Esophagus (tissue), 2 donors: Measurements from ENCODE around the gene WDR70. TPM values are rescaled to one million over a fixed set of nuclear protein-coding genes. Genes with fewer than 3 reads are reported as not detected.
"Not testable (repeated sequence)": the region's sequence is repeated elsewhere in the genome, so short reads cannot be mapped to it uniquely, and the experiment has no call there.

ENCODE experiments used
- H3K27ac ChIP-seq, 2 donors: one replicate each; pipeline ENCODE4 v1.5.1; 2013; ENCODE audit warnings: low read depth in 2 of 2, mild to moderate bottlenecking in 2 of 2, inconsistent platforms in 1 of 2, low read length in 1 of 2, moderate library complexity in 1 of 2
- H3K27me3 ChIP-seq, 2 donors: one replicate each; pipeline ENCODE4 v1.6.1; 2013; ENCODE audit warnings: low read length in 2 of 2, control low read depth in 1 of 2, mild to moderate bottlenecking in 1 of 2; ENCODE audit not compliant: insufficient read depth in 2 of 2, control insufficient read depth in 1 of 2
- H3K36me3 ChIP-seq, 2 donors: one replicate each; pipeline ENCODE4 v1.6.1; 2013; ENCODE audit warnings: low read length in 1 of 2; ENCODE audit not compliant: control insufficient read depth in 2 of 2, insufficient read depth in 2 of 2
- H3K4me1 ChIP-seq, 2 donors: one replicate each; pipeline ENCODE4 v1.6.1; 2013; ENCODE audit warnings: low read length in 1 of 2; ENCODE audit not compliant: control insufficient read depth in 2 of 2, insufficient read depth in 2 of 2
- H3K4me3 ChIP-seq, 2 donors: one replicate each; pipeline ENCODE4 v1.5.1; 2013; ENCODE audit warnings: low read length in 2 of 2, mild to moderate bottlenecking in 2 of 2, low read depth in 1 of 2, moderate library complexity in 1 of 2
- H3K9me3 ChIP-seq, 2 donors: one replicate each; pipeline ENCODE4 v1.6.1; 2013; ENCODE audit warnings: mild to moderate bottlenecking in 2 of 2, low read depth in 1 of 2, low read length in 1 of 2, moderate library complexity in 1 of 2; ENCODE audit not compliant: control insufficient read depth in 2 of 2, insufficient read depth in 1 of 2
- WGBS, 2 donors: extraction: QIAGEN DNeasy Blood & Tissue Kit; methylation state at CpG; one replicate each; pipeline ENCODE4 v1.1.7; 2013; 5-methylcytosine and 5-hydroxymethylcytosine counted together
- polyA plus RNA-seq, 2 donors: library from polyadenylated mRNA; stranded (reverse); fragments of 200-250 nt; gene quantifications; one replicate each; pipeline ENCODE4 v1.2.3, GENCODE V29; 2013
- donor health status: healthy with polysubstance abuse.
- donor health status: Bipolar disorder and iron deficiency.

WDR70 gene
- polyA plus RNA-seq, 2 donors = 13.9 to 14.3 TPM

- Histone ChIP-seq H3K36me3 (no peaks in the 10 kb centered on the region), H3K4me3 (no peak overlapping the region), H3K27ac (no peak overlapping the region), H3K4me1 (peaks cover 0 to 4% of the 10 kb centered on the region in 2 donors), H3K27me3 (no peaks in the 10 kb centered on the region), H3K9me3 (no peaks in the 10 kb centered on the region)
- 73 to 85% methylated on average over 1 of the region's 1 CpG for WGBS, 2 donors
Observed at GRCh38 chr5:37638897-37639296, 259.8 kb downstream of the WDR70 start.

GRCh38 chr5:37640088-37640487, 261.0 kb downstream of the WDR70 start:
- Histone ChIP-seq H3K27ac (no peak overlapping the region), H3K4me3 (no peak overlapping the region), H3K36me3 (no peaks in the 10 kb centered on the region), H3K27me3 (no peaks in the 10 kb centered on the region), H3K4me1 (peaks cover 0 to 4% of the 10 kb centered on the region in 2 donors), H3K9me3 (no peaks in the 10 kb centered on the region)
- WGBS, 2 donors = 90 to 91% methylated on average over 2 of the region's 2 CpGs

GRCh38 chr5:37641933-37642332, 262.8 kb downstream of the WDR70 start:
- H3K36me3 ChIP-seq = no peaks in the 10 kb centered on the region
- no peaks in the 10 kb centered on the region for H3K27me3 ChIP-seq
- WGBS, 2 donors = 32 to 44% methylated on average over 1 of the region's 1 CpG
- no peak overlapping the region for H3K4me3 ChIP-seq
- peaks cover 0 to 4% of the 10 kb centered on the region in 2 donors for H3K4me1 ChIP-seq
- H3K27ac ChIP-seq = no peak overlapping the region
- H3K9me3 ChIP-seq = no peaks in the 10 kb centered on the region

- Histone ChIP-seq H3K36me3 (no peaks in the 10 kb centered on the region), H3K4me1 (no peaks in the 10 kb centered on the region), H3K9me3 (peaks cover 0 to 3% of the 10 kb centered on the region in 2 donors), H3K27ac (no peak overlapping the region), H3K27me3 (no peaks in the 10 kb centered on the region), H3K4me3 (no peak overlapping the region)
- WGBS, 2 donors = 93 to 95% methylated on average over 1 of the region's 1 CpG
Observed at GRCh38 chr5:37645707-37646106, 266.6 kb downstream of the WDR70 start.

GRCh38 chr5:37654566-37654965, 275.4 kb downstream of the WDR70 start:
- not testable (repeated sequence) for H3K36me3 ChIP-seq, H3K27me3 ChIP-seq, H3K27ac ChIP-seq, H3K4me3 ChIP-seq, H3K4me1 ChIP-seq, H3K9me3 ChIP-seq
- 62 to 82% methylated on average over 1 of the region's 1 CpG for WGBS, 2 donors

- 82 to 84% methylated on average over 4 of the region's 4 CpGs for WGBS, 2 donors
- no peak overlapping the region for H3K4me3 ChIP-seq
- H3K27me3 ChIP-seq = no peaks in the 10 kb centered on the region
- no peaks in the 10 kb centered on the region for H3K9me3 ChIP-seq
- H3K36me3 ChIP-seq = no peaks in the 10 kb centered on the region
- no peaks in the 10 kb centered on the region for H3K4me1 ChIP-seq
- no peak overlapping the region for H3K27ac ChIP-seq
Observed at GRCh38 chr5:37657046-37657445, 277.9 kb downstream of the WDR70 start.

- 76 to 78% methylated on average over 2 of the region's 2 CpGs for WGBS, 2 donors
- no peaks in the 10 kb centered on the region for H3K4me1 ChIP-seq
- H3K9me3 ChIP-seq = no peaks in the 10 kb centered on the region
- no peaks in the 10 kb centered on the region for H3K36me3 ChIP-seq
- no peaks in the 10 kb centered on the region for H3K27me3 ChIP-seq
- H3K27ac ChIP-seq = no peak overlapping the region
- no peak overlapping the region for H3K4me3 ChIP-seq
Observed at GRCh38 chr5:37658440-37658839, 279.3 kb downstream of the WDR70 start.

- H3K27ac ChIP-seq = no peak overlapping the region
- H3K27me3 ChIP-seq = no peaks in the 10 kb centered on the region
Observed at GRCh38 chr5:37660319-37660718, 281.2 kb downstream of the WDR70 start.

GRCh38 chr5:37661227-37661920, 282.3 kb downstream of the WDR70 start:
- no peaks in the 10 kb centered on the region for H3K4me1 ChIP-seq
- no peaks in the 10 kb centered on the region for H3K27me3 ChIP-seq
- H3K9me3 ChIP-seq = no peaks in the 10 kb centered on the region
- WGBS, 2 donors = 59 to 71% methylated on average over 5 of the region's 5 CpGs
- H3K27ac ChIP-seq = no peak overlapping the region
- no peaks in the 10 kb centered on the region for H3K36me3 ChIP-seq
- no peak overlapping the region for H3K4me3 ChIP-seq

More at GRCh38 chr5:37660319-37660718, 281.2 kb downstream of the WDR70 start:
- Histone ChIP-seq H3K4me1 (no peaks in the 10 kb centered on the region), H3K36me3 (no peaks in the 10 kb centered on the region), H3K4me3 (no peak overlapping the region), H3K9me3 (no peaks in the 10 kb centered on the region)

GRCh38 chr5:37661951-37662350, 282.8 kb downstream of the WDR70 start:
- no peaks in the 10 kb centered on the region for H3K4me1 ChIP-seq
- 59 to 86% methylated on average over 2 of the region's 2 CpGs for WGBS, 2 donors
- H3K4me3 ChIP-seq = no peak overlapping the region
- H3K27me3 ChIP-seq = no peaks in the 10 kb centered on the region
- no peaks in the 10 kb centered on the region for H3K36me3 ChIP-seq
- H3K27ac ChIP-seq = no peak overlapping the region
- H3K9me3 ChIP-seq = no peaks in the 10 kb centered on the region
